Adipose tissue (tissue), 3 donors: Measurements from ENCODE around the gene SMO. TPM values are rescaled to one million over a fixed set of nuclear protein-coding genes. Genes with fewer than 3 reads are reported as not detected.
"Not testable (repeated sequence)": the region's sequence is repeated elsewhere in the genome, so short reads cannot be mapped to it uniquely, and the experiment has no call there.

ENCODE experiments used
- H3K27ac ChIP-seq: one replicate; pipeline ENCODE4 v1.5.1; 2013; ENCODE audit warnings: low read depth, low read length
- WGBS, 3 donors: extraction: QIAGEN DNeasy Blood & Tissue Kit; methylation state at CpG; one replicate each; pipeline ENCODE4 v1.1.7; 2013; 5-methylcytosine and 5-hydroxymethylcytosine counted together
- polyA plus RNA-seq, 3 donors: library from polyadenylated mRNA; stranded (reverse); fragments of 200-250 nt; gene quantifications; one replicate each; pipeline ENCODE4 v1.2.3, GENCODE V29; 2013
- donor health status: healthy with polysubstance abuse.
- donor health status: Bipolar disorder and iron deficiency.
- donor health status: healthy.

SMO gene
- polyA plus RNA-seq, 3 donors: 1.9 to 4.5 (median 3.1) TPM

GRCh38 chr7:129168231-129169021 lies 20.0 kb upstream of the SMO start:
- no peak overlapping the region for H3K27ac ChIP-seq
- 48 to 61% (median 48%) methylated on average over 20 of the region's 20 CpGs for WGBS, 3 donors

GRCh38 chr7:129169171-129169671 lies 19.2 kb upstream of the SMO start:
- WGBS, 3 donors: 1 to 3% (median 1%) methylated on average over 45 to 47 of the region's 47 CpGs
- no peak overlapping the region for H3K27ac ChIP-seq

- WGBS, 3 donors: 30 to 67% (median 36%) methylated on average over 16 of the region's 16 CpGs
- H3K27ac ChIP-seq: no peak overlapping the region
Observed at GRCh38 chr7:129169686-129170440, 18.6 kb upstream of the SMO start.

GRCh38 chr7:129170441-129171021 lies 17.9 kb upstream of the SMO start:
- 90 to 94% (median 93%) methylated on average over 11 of the region's 11 CpGs for WGBS, 3 donors
- no peak overlapping the region for H3K27ac ChIP-seq

GRCh38 chr7:129173861-129174260 lies 14.6 kb upstream of the SMO start:
- WGBS, 3 donors: 90 to 97% (median 96%) methylated on average over 7 of the region's 7 CpGs

GRCh38 chr7:129176916-129177710 lies 11.3 kb upstream of the SMO start:
- no peak overlapping the region for H3K27ac ChIP-seq
- WGBS, 3 donors: 47 to 69% (median 47%) methylated on average over 11 of the region's 11 CpGs

More at GRCh38 chr7:129173861-129174260, 14.6 kb upstream of the SMO start:
- not testable (repeated sequence) for H3K27ac ChIP-seq

- H3K27ac ChIP-seq: no peak overlapping the region
- WGBS, 3 donors: 71 to 87% (median 80%) methylated on average over 6 of the region's 6 CpGs
Observed at GRCh38 chr7:129184981-129185670, 3.3 kb upstream of the SMO start.

- no peak overlapping the region for H3K27ac ChIP-seq
- 86 to 94% (median 93%) methylated on average over 6 of the region's 6 CpGs for WGBS, 3 donors
Observed at GRCh38 chr7:129186749-129187260, 1.6 kb upstream of the SMO start.

- H3K27ac ChIP-seq: no peak overlapping the region
- WGBS, 3 donors: 25 to 33% (median 32%) methylated on average over 14 of the region's 14 CpGs
Observed at GRCh38 chr7:129187681-129188371, 607 bp upstream of the SMO start.

- H3K27ac ChIP-seq: no peak overlapping the region
Observed at GRCh38 chr7:129188892-129189660, 643 bp downstream of the SMO start.

GRCh38 chr7:129189661-129190310 lies 1.4 kb downstream of the SMO start:
- no peak overlapping the region for H3K27ac ChIP-seq
- WGBS, 3 donors: 41 to 69% (median 46%) methylated on average over 13 of the region's 13 CpGs

More at GRCh38 chr7:129188892-129189660, 643 bp downstream of the SMO start:
- WGBS, 3 donors: 1 to 2% (median 1%) methylated on average over 79 to 83 of the region's 83 CpGs

- 54 to 88% (median 81%) methylated on average over 3 of the region's 3 CpGs for WGBS, 3 donors
- H3K27ac ChIP-seq: no peak overlapping the region
Observed at GRCh38 chr7:129191272-129191671, 2.8 kb downstream of the SMO start.

- H3K27ac ChIP-seq: no peak overlapping the region
- 83 to 96% (median 88%) methylated on average over 3 of the region's 3 CpGs for WGBS, 3 donors
Observed at GRCh38 chr7:129193892-129194291, 5.5 kb downstream of the SMO start.

- H3K27ac ChIP-seq: no peak overlapping the region
- WGBS, 3 donors: 78 to 86% (median 83%) methylated on average over 4 of the region's 4 CpGs
Observed at GRCh38 chr7:129197771-129198170, 9.3 kb downstream of the SMO start.

- WGBS, 3 donors: 96 to 98% (median 97%) methylated on average over 4 of the region's 4 CpGs
Observed at GRCh38 chr7:129199406-129199805, 11.0 kb downstream of the SMO start.

More at GRCh38 chr7:129199406-129199805, 11.0 kb downstream of the SMO start:
- H3K27ac ChIP-seq: no peak overlapping the region
